Thoracic aorta (tissue), 2 donors: ENCODE data around the gene A4GALT. TPM values are rescaled to one million over a fixed set of nuclear protein-coding genes. Genes with fewer than 3 reads are reported as not detected.
"Not testable (repeated sequence)": the region's sequence is repeated elsewhere in the genome, so short reads cannot be mapped to it uniquely, and the experiment has no call there.

Experiments
- ATAC-seq: fragments of 150-250 bp; one replicate; pipeline ENCODE4 v1.8.0; 2017; ENCODE audit warnings: low read depth; ENCODE audit not compliant: insufficient number of reproducible peaks, low FRiP score
- DNase-seq: peaks from one replicate; pipeline ENCODE4 v3.0.0-alpha.2; 2020; ENCODE audit warnings: low spot score
- H3K27ac ChIP-seq, 2 donors: fragments of 200-600 bp; sonication (generic); 1 replicate in 1 of 2; 2 replicates in 1 of 2; pipeline ENCODE4 v1.5.1; 2016; ENCODE audit warnings: mild to moderate bottlenecking in 2 of 2, moderate library complexity in 2 of 2
- H3K27me3 ChIP-seq: fragments of 200-600 bp; sonication (generic); replicated peaks from 2 replicates; pipeline ENCODE4 v1.6.0; 2016; ENCODE audit warnings: mild to moderate bottlenecking; ENCODE audit not compliant: insufficient read depth
- H3K36me3 ChIP-seq: fragments of 200-600 bp; sonication (generic); one replicate; pipeline ENCODE4 v1.5.1; 2016
- H3K4me1 ChIP-seq, 2 donors: fragments of 200-600 bp; sonication (generic); 1 replicate in 1 of 2; 2 replicates in 1 of 2; pipeline versions ENCODE4 v1.5.1 to v1.6.0; 2016; ENCODE audit warnings: low read depth in 2 of 2, mild to moderate bottlenecking in 1 of 2; ENCODE audit not compliant: control insufficient read depth in 1 of 2
- H3K4me3 ChIP-seq: fragments of 200-600 bp; sonication (generic); 2 replicates; pipeline ENCODE4 v1.5.1; 2016; ENCODE audit warnings: mild to moderate bottlenecking
- H3K9me3 ChIP-seq: fragments of 200-600 bp; sonication (generic); 2 replicates; pipeline ENCODE4 v1.5.1; 2016
- total RNA-seq, 2 donors: library from RNA; depleted of rRNA; stranded (reverse); fragments of >200 nt; gene quantifications; one replicate each; pipeline versions ENCODE4 v1.1.0 to v1.2.3, GENCODE V29; 2016
- TF ChIP-seq, protein P1 (sequence below): fragments of 200-600 bp; sonication (generic); IDR thresholded peaks from one replicate; pipeline ENCODE4 v1.5.1; 2019; ENCODE audit warnings: antibody characterized with exemption

The A4GALT gene
- total RNA-seq, 2 donors from 2014 or later: 68.4 to 77.3 TPM

DNA sequence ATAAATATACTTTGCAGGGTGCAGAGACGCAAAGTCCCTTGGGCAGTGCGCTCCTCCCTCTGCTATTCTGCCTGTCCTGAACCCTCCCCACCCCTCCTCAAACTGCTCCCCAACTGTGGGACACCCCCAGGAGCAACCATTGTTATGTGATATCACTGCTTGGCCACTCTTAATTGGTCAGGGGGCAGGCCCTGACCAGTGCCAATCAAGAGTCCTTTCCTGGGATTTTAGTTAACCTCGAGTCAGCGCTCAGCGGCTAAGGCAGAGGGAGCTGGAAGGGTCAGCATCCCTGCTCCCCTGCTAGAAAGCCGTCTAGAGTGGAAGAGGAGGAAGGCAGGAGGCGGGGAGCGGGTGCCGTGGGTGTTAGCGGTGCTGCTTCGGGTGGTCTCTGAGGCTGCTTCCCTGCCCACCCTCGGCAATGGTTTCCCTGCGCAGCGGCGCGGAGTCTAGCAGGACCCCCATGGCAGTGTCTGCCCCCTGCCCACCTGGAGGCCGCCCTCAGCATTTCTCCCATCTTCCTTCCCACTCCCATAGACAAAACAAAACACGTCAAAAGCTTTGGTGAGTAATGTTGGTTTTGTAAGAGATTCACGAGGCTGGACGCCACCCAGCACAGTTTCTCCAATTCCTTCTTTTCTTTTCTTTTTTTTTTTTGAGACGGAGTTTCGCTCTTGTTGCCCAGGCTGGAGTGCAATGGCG lies 38.4 kb upstream of the A4GALT start:
- peaks cover 0 to 23% of the 10 kb centered on the region in 2 donors for H3K4me1 ChIP-seq
- H3K27ac ChIP-seq: no peak overlapping the region
- no peaks in the 10 kb centered on the region for H3K27me3 ChIP-seq
- H3K9me3 ChIP-seq: no peaks in the 10 kb centered on the region
- H3K36me3 ChIP-seq: no peaks in the 10 kb centered on the region
- DNase-seq: no peak
- TF ChIP-seq, protein P1, sequence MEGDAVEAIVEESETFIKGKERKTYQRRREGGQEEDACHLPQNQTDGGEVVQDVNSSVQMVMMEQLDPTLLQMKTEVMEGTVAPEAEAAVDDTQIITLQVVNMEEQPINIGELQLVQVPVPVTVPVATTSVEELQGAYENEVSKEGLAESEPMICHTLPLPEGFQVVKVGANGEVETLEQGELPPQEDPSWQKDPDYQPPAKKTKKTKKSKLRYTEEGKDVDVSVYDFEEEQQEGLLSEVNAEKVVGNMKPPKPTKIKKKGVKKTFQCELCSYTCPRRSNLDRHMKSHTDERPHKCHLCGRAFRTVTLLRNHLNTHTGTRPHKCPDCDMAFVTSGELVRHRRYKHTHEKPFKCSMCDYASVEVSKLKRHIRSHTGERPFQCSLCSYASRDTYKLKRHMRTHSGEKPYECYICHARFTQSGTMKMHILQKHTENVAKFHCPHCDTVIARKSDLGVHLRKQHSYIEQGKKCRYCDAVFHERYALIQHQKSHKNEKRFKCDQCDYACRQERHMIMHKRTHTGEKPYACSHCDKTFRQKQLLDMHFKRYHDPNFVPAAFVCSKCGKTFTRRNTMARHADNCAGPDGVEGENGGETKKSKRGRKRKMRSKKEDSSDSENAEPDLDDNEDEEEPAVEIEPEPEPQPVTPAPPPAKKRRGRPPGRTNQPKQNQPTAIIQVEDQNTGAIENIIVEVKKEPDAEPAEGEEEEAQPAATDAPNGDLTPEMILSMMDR: no peak
- ATAC-seq: no peak
- H3K4me3 ChIP-seq: no peak overlapping the region

DNA sequence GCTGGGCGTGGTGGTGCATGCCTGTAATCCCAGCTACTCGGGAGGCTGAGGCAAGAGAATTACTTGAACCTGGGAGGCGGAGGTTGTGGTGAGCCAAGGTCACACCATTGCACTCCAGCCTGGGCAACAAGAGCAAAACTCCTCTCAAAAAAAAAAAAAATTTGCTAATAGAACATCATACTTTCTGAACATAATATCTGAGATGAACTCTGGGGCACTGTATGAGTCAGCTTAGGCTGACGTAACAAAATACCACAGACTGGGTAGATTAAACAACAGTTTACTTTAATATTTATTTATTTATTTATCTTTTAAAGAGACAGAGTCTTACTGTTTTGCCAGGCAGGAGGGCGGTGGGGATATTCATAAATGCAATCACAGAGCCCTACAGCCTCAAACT lies 34.9 kb upstream of the A4GALT start:
- not testable (repeated sequence) for H3K4me3 ChIP-seq, DNase-seq, H3K36me3 ChIP-seq, H3K9me3 ChIP-seq, H3K27me3 ChIP-seq
- peak; percentile 20 for ATAC-seq
- peak overlapping the region in 1 of 2 donors; percentile 54 for H3K27ac ChIP-seq
- H3K4me1 ChIP-seq: peaks cover 0 to 23% of the 10 kb centered on the region in 2 donors

DNA sequence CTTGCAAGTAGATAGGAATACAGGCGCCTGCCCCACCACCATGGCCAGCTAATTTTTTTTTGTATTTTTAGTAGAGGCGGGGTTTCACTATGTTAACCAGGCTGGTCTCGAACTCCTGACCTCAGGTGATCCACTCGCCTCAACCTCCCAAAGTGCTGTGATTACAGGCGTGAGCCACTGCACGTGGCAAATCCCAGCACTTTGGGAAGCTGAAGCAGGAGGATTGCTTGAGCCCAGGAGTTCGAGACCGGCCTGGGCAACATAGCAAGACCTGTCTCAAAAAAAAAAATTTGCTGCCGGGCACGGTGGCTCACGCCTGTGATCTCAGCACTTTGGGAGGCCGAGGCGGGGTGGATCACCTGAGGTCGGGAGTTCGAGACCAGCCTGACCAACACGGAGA lies 34.5 kb upstream of the A4GALT start:
- peak overlapping the region in 1 of 2 donors; percentile 54 for H3K27ac ChIP-seq
- not testable (repeated sequence) for DNase-seq, ATAC-seq

DNA sequence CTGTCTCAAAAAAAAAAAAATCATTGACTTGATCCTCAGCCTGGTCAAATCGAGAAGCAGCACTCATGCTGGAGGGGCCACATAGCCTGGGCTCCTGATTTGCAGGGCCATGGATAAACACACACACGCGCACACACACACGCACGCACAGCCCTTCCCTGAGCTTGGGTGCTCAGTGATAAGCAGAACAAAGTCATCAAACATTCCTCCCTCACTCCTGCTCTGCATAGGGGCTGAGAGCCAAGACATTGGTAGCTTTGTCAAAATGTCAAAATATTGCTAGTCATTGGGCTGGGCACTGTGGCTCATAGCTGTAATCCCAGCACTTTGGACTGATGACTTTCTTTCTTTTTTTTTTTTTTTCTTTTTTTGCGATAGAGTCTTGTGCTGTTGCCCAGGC lies 34.0 kb upstream of the A4GALT start:
- peak; percentile 89 for ATAC-seq
- peak overlapping the region in 1 of 2 donors; percentile 54 for H3K27ac ChIP-seq
- TF ChIP-seq, protein P1: no peak

More for the DNA sequence above, 34.5 kb upstream of the A4GALT start:
- not testable (repeated sequence) for H3K36me3 ChIP-seq, H3K9me3 ChIP-seq, H3K27me3 ChIP-seq, H3K4me3 ChIP-seq
- H3K4me1 ChIP-seq: peaks cover 0 to 23% of the 10 kb centered on the region in 2 donors

DNA sequence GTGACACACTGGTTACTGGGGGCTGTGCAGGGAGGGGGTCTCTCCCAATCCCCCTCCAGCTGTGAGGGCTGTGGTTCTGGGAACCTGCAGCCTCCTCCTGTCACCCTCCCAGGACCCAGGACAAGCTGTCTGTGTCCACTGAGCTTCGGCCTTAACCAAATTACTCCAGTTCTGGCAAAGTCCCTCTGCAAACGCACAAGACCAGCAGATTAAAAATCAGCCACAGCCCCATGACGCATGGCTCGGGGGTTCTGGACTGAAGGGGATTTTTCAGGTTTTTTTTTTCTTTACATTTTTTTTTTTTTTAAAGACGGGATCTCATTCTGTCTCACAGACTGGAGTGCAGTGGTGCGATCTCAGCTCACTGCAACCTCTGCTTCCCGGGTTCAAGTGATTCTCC lies 32.2 kb upstream of the A4GALT start:
- TF ChIP-seq, protein P1: no peak
- Histone ChIP-seq H3K36me3 (no peaks in the 10 kb centered on the region), H3K4me3 (no peak overlapping the region), H3K9me3 (no peaks in the 10 kb centered on the region), H3K27ac (peak overlapping the region in 1 of 2 donors; percentile 52), H3K27me3 (no peaks in the 10 kb centered on the region), H3K4me1 (peaks cover 0 to 16% of the 10 kb centered on the region in 2 donors)
- ATAC-seq: no peak
- DNase-seq: no peak

More for the DNA sequence above, 34.0 kb upstream of the A4GALT start:
- no peaks in the 10 kb centered on the region for H3K9me3 ChIP-seq
- no peak overlapping the region for H3K4me3 ChIP-seq
- H3K36me3 ChIP-seq: no peaks in the 10 kb centered on the region
- DNase-seq: no peak
- H3K4me1 ChIP-seq: peaks cover 0 to 23% of the 10 kb centered on the region in 2 donors
- no peaks in the 10 kb centered on the region for H3K27me3 ChIP-seq

DNA sequence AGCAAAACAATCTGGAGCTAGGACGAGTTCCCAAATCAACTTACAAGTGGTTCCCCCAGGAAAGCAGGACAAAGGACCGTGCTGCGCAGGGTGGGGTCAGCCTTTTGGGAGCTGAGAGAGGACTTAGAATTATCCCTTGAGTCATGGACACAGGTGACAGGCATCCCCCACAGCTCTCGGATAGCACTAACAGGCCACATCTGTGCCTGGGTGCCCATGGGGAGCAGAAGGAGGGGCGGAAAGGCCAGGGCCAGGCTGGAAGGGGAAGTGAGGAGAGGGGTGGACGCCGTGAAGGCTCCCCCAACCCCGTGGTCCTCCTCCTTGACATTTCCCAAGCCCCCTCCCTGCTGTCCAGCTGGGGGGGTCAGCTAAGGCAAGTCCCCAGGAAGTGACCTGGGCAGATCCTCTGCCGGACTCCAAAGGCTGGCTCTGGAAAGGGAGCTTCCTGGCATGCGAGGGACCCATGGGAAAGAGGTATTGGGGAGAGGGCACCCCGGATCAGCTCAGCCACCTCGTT lies 31.6 kb upstream of the A4GALT start:
- no peaks in the 10 kb centered on the region for H3K36me3 ChIP-seq
- ATAC-seq (no peak), DNase-seq (no peak)
- no peaks in the 10 kb centered on the region for H3K9me3 ChIP-seq
- TF ChIP-seq, protein P1: no peak
- H3K27ac ChIP-seq: peak overlapping the region; percentile 38 to 52
- H3K4me1 ChIP-seq: peaks cover 0 to 16% of the 10 kb centered on the region in 2 donors
- no peaks in the 10 kb centered on the region for H3K27me3 ChIP-seq
- H3K4me3 ChIP-seq: no peak overlapping the region

DNA sequence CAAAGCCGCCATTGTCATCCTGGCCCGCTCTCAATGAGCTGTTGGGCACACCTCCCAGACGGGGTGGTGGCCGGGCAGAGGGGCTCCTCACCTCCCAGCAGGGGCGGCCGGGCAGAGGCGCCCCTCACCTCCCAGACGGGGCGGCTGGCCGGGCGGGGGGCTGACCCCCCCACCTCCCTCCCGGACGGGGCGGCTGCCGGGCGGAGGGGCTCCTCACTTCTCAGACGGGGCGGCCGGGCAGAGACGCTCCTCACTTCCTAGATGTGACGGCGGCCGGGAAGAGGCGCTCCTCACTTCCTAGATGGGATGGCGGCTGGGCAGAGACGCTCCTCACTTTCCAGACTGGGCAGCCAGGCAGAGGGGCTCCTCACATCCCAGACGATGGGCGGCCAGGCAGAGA lies 29.8 kb upstream of the A4GALT start:
- not testable (repeated sequence) for ATAC-seq, H3K27ac ChIP-seq, H3K27me3 ChIP-seq, H3K4me3 ChIP-seq, DNase-seq, H3K36me3 ChIP-seq, H3K9me3 ChIP-seq, H3K4me1 ChIP-seq
